Mesenchymal stem cell (in vitro differentiated cells and primary cell): ENCODE results near the gene DAPP1.

Experiments used
- DNase-seq: peaks from one replicate; pipeline ENCODE4 v3.0.0-alpha.2; 2013
- H2AFZ ChIP-seq: one replicate; pipeline ENCODE4 v1.6.1; 2013; ENCODE audit warnings: low read depth, mild to moderate bottlenecking, control low read depth, inconsistent platforms, low read length, moderate library complexity
- H2AK5ac ChIP-seq: 2 replicates; pipeline ENCODE4 v1.6.1; 2013; ENCODE audit warnings: low read length, moderate library complexity, mild to moderate bottlenecking, inconsistent platforms; ENCODE audit not compliant: severe bottlenecking
- H2BK120ac ChIP-seq: one replicate; pipeline ENCODE4 v1.6.1; 2013; ENCODE audit warnings: low read depth, mild to moderate bottlenecking, inconsistent platforms, low read length, moderate library complexity
- H2BK12ac ChIP-seq, 2 experiments: one replicate each; pipeline ENCODE4 v1.6.1; 2013; ENCODE audit warnings: inconsistent platforms in 2 of 2, low read length in 2 of 2, mild to moderate bottlenecking in 2 of 2, moderate library complexity in 2 of 2, control low read depth in 1 of 2
- H2BK15ac ChIP-seq: one replicate; pipeline ENCODE4 v1.6.1; 2013; ENCODE audit warnings: mild to moderate bottlenecking, low read depth, inconsistent platforms; ENCODE audit not compliant: poor library complexity, severe bottlenecking
- H2BK5ac ChIP-seq: 2 replicates; pipeline ENCODE4 v1.6.1; 2013; ENCODE audit warnings: low read depth, mild to moderate bottlenecking, low read length, control low read depth, inconsistent platforms; ENCODE audit not compliant: poor library complexity, severe bottlenecking
- H3K14ac ChIP-seq, 2 experiments: one replicate each; pipeline ENCODE4 v1.6.1; 2013; ENCODE audit warnings: inconsistent platforms in 2 of 2, low read length in 2 of 2, control low read depth in 1 of 2, mild to moderate bottlenecking in 1 of 2, moderate library complexity in 1 of 2
- H3K18ac ChIP-seq, 2 experiments: one replicate each; pipeline ENCODE4 v1.6.1; 2013; ENCODE audit warnings: inconsistent platforms in 2 of 2, low read length in 2 of 2, control low read depth in 1 of 2, low read depth in 1 of 2, mild to moderate bottlenecking in 1 of 2
- H3K23ac ChIP-seq, 2 experiments: one replicate each; pipeline ENCODE4 v1.6.1; 2013; ENCODE audit warnings: inconsistent platforms in 2 of 2, low read length in 2 of 2, mild to moderate bottlenecking in 2 of 2, moderate library complexity in 2 of 2, control low read depth in 1 of 2
- H3K27ac ChIP-seq: 2 replicates; pipeline ENCODE4 v1.5.1; 2013; ENCODE audit warnings: mild to moderate bottlenecking, moderate library complexity, low read length, control low read depth, inconsistent platforms; ENCODE audit not compliant: poor library complexity, severe bottlenecking
- H3K27me3 ChIP-seq, 2 experiments: 2 replicates each; pipeline versions ENCODE4 v1.6.1 to v1.7.0; 2013; ENCODE audit warnings: low read length in 2 of 2, mild to moderate bottlenecking in 2 of 2, moderate library complexity in 2 of 2, control low read depth in 1 of 2, inconsistent platforms in 1 of 2; ENCODE audit not compliant: control insufficient read depth in 1 of 2, insufficient read depth in 1 of 2
- H3K36me3 ChIP-seq, 2 experiments: 2 replicates each; pipeline versions ENCODE4 v1.6.1 to v1.7.0; 2013; ENCODE audit warnings: low read length in 2 of 2, control low read depth in 1 of 2, inconsistent platforms in 1 of 2, low read depth in 1 of 2, mild to moderate bottlenecking in 1 of 2; ENCODE audit not compliant: insufficient read depth in 2 of 2, control insufficient read depth in 1 of 2
- H3K4ac ChIP-seq, 2 experiments: one replicate each; pipeline ENCODE4 v1.6.1; 2013; ENCODE audit warnings: inconsistent platforms in 2 of 2, low read length in 2 of 2, mild to moderate bottlenecking in 2 of 2, moderate library complexity in 2 of 2, control low read depth in 1 of 2, low read depth in 1 of 2
- H3K4me1 ChIP-seq: 2 replicates; pipeline ENCODE4 v1.6.1; 2013; ENCODE audit warnings: low read depth, low read length, control low read depth; ENCODE audit not compliant: control insufficient read depth, insufficient read depth
- H3K4me2 ChIP-seq: 2 replicates; pipeline ENCODE4 v1.6.1; 2013; ENCODE audit warnings: low read length, mild to moderate bottlenecking, inconsistent platforms; ENCODE audit not compliant: poor library complexity, severe bottlenecking
- H3K4me3 ChIP-seq, 2 experiments: 2 replicates each; pipeline versions ENCODE4 v1.5.1 to v1.7.0; 2013; ENCODE audit warnings: low read length in 2 of 2, mild to moderate bottlenecking in 2 of 2, control low read depth in 1 of 2, low read depth in 1 of 2; ENCODE audit not compliant: insufficient read depth in 1 of 2
- H3K79me1 ChIP-seq: replicated peaks from 2 replicates; pipeline ENCODE4 v1.6.1; 2013; ENCODE audit warnings: mild to moderate bottlenecking, control low read depth, low read length, inconsistent platforms; ENCODE audit not compliant: poor library complexity, severe bottlenecking
- H3K9ac ChIP-seq: 2 replicates; pipeline ENCODE4 v1.7.0; 2013; ENCODE audit warnings: mild to moderate bottlenecking, low read length, moderate library complexity
- H3K9me3 ChIP-seq: 2 replicates; pipeline ENCODE4 v1.7.0; 2013; ENCODE audit warnings: mild to moderate bottlenecking, low read length; ENCODE audit not compliant: control insufficient read depth
- H4K8ac ChIP-seq: one replicate; pipeline ENCODE4 v1.6.1; 2013; ENCODE audit warnings: inconsistent platforms, mild to moderate bottlenecking, low read length, moderate library complexity
- H4K91ac ChIP-seq: one replicate; pipeline ENCODE4 v1.6.1; 2013; ENCODE audit warnings: mild to moderate bottlenecking, low read length, inconsistent platforms
- WGBS: methylation state at CpG from one replicate; pipeline ENCODE4 v1.1.7; 2013; ENCODE audit warnings: mixed read lengths; 5-methylcytosine and 5-hydroxymethylcytosine counted together

The DAPP1 gene

DNA sequence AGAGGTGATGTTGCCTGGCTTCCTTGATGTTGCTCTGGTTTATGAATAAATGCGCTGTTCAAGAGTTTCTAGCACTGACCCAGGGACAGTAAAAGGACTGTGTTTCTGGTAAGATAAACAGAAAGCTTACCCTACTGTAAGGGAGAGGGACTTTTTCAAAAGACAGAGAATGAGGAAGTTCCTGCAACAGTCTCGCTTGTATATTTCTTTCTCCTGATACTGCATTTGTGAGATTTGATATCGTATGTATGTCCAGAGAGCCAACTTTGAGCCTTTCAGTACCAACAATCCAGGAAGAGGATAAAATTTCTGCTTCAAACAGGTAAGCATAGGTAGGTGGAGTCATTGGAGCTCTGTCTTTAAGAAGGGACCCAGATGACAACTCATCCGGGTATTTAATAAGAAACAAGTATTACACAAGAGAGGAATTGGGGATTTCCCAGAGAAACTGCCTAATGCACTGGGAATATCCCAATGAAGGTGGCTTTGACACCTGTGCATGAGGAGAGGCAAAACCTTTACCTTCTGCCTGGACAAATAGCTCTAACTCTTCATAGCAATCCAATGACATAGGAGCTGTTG lies 773 bp downstream of the DAPP1 start:
- H3K27me3 ChIP-seq, result peaks cover 5 to 13% of the 10 kb centered on the region in 2 experiments
- no peak overlapping the region for H2BK120ac ChIP-seq
- H3K9ac ChIP-seq, result no peak overlapping the region
- no peaks in the 10 kb centered on the region for H3K79me1 ChIP-seq
- no peak overlapping the region for H3K23ac ChIP-seq
- no peak overlapping the region for H4K91ac ChIP-seq
- H3K4ac ChIP-seq, result no peak overlapping the region
- H3K18ac ChIP-seq, result no peak overlapping the region
- no peak overlapping the region for H3K4me2 ChIP-seq
- H3K4me3 ChIP-seq, result no peak overlapping the region
- no peak overlapping the region for H2BK12ac ChIP-seq
- no peaks in the 10 kb centered on the region for H3K9me3 ChIP-seq
- no peak overlapping the region for H2BK5ac ChIP-seq
- DNase-seq, result no peak
- 93% methylated on average over 4 of the region's 4 CpGs for WGBS
- H2AFZ ChIP-seq, result no peak overlapping the region
- H2AK5ac ChIP-seq, result no peak overlapping the region
- H4K8ac ChIP-seq, result no peak overlapping the region
- no peak overlapping the region for H2BK15ac ChIP-seq
- no peaks in the 10 kb centered on the region for H3K4me1 ChIP-seq
- no peak overlapping the region for H3K14ac ChIP-seq
- H3K36me3 ChIP-seq, result no peaks in the 10 kb centered on the region
- H3K27ac ChIP-seq, result no peak overlapping the region

DNA sequence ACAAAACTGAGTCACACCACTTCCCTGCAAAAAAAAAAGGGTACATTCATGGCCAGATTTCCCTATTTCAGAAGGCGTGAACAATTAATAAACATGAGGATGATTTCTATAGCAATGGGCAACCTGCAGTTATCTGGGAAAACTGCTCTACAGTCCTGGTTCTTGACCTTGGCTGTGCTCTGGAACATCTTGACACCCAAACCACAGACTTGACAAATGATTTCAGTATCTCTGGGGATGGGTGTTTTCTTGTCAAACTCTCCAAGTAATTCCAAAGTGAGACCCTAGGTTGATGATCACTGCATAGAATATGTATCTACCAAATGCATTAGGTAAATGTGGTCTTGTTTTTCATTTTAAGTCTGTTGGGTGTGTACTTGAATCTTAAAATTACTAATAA lies 2.0 kb downstream of the DAPP1 start:
- Histone ChIP-seq H4K8ac (no peak overlapping the region), H2BK120ac (no peak overlapping the region), H3K4me1 (no peaks in the 10 kb centered on the region), H3K79me1 (no peaks in the 10 kb centered on the region), H3K14ac (no peak overlapping the region), H2BK12ac (no peak overlapping the region), H2BK5ac (no peak overlapping the region), H3K27ac (no peak overlapping the region), H3K4ac (no peak overlapping the region), H3K4me2 (no peak overlapping the region), H3K9me3 (no peaks in the 10 kb centered on the region), H3K4me3 (no peak overlapping the region), H2AFZ (no peak overlapping the region), H2AK5ac (no peak overlapping the region), H3K27me3 (peaks cover 5 to 13% of the 10 kb centered on the region in 2 experiments), H3K36me3 (no peaks in the 10 kb centered on the region), H4K91ac (no peak overlapping the region), H2BK15ac (no peak overlapping the region), H3K23ac (no peak overlapping the region), H3K9ac (no peak overlapping the region), H3K18ac (no peak overlapping the region)
- 90% methylated on average over 1 of the region's 1 CpG for WGBS
- no peak for DNase-seq

DNA sequence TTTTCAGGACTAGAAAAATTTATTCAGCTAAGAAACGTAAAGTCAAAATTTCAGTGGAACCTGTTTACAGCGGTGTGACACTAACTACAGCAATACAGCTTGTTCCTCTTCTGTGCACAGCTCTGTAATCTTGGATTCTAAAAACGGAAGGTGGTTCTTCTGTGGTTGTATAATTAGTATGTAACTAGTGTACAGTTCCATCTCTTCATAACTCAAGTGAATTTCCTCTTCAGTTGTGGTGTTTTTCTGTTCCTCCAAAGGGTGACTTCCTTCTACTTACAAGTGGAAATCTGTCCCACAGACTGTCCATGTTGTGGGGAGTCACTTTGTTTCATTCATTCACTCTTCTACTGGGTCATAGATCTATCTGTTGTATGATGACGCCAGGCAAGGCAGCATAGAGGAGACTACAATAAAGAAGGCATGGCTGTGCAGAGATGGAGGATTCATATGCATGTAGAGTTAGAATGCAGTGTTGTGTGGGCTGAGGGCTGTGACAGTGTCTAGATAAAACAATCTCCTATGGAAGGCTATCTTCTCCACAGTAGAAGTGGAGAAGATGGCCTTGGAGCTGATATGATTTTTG lies 5.4 kb downstream of the DAPP1 start:
- H3K18ac ChIP-seq, result no peak overlapping the region
- H3K14ac ChIP-seq, result no peak overlapping the region
- no peaks in the 10 kb centered on the region for H3K36me3 ChIP-seq
- no peak overlapping the region for H3K9ac ChIP-seq
- 89% methylated on average over 3 of the region's 4 CpGs for WGBS
- no peak overlapping the region for H3K27ac ChIP-seq
- no peak overlapping the region for H2BK5ac ChIP-seq
- H3K4me2 ChIP-seq, result no peak overlapping the region
- H4K91ac ChIP-seq, result no peak overlapping the region
- H3K79me1 ChIP-seq, result no peaks in the 10 kb centered on the region
- no peak overlapping the region for H3K4ac ChIP-seq
- H2BK120ac ChIP-seq, result no peak overlapping the region
- no peak overlapping the region for H2AK5ac ChIP-seq
- no peak for DNase-seq
- no peak overlapping the region for H4K8ac ChIP-seq
- H3K27me3 ChIP-seq, result peaks cover 0 to 13% of the 10 kb centered on the region in 2 experiments
- H3K4me3 ChIP-seq, result no peak overlapping the region
- H3K4me1 ChIP-seq, result no peaks in the 10 kb centered on the region
- H2AFZ ChIP-seq, result no peak overlapping the region
- H3K9me3 ChIP-seq, result no peaks in the 10 kb centered on the region
- no peak overlapping the region for H2BK15ac ChIP-seq
- no peak overlapping the region for H2BK12ac ChIP-seq
- H3K23ac ChIP-seq, result no peak overlapping the region

DNA sequence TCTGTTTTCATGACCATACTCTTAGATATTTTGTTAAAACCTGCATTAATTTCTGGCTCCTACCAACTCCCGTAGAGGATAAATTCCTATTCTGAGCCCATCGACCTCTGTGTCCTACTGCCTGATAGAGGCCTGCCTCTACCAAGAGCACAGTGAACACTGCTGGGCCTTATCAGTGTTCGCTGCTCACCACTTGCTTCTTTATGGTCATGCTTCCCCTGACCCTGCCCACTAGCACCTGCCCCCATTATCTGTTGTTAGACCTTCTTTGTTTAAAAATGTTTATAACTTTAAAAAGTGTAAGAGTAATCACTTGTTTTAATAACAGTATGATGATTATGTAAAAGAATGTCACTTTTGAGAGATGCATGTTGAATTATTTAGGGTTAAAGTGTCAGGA lies 6.1 kb downstream of the DAPP1 start:
- 67% methylated on average over 3 of the region's 3 CpGs for WGBS
- H3K36me3 ChIP-seq, result no peaks in the 10 kb centered on the region
- no peak overlapping the region for H2BK120ac ChIP-seq

More for the DNA sequence above, 6.1 kb downstream of the DAPP1 start:
- DNase-seq, result no peak
- no peak overlapping the region for H2BK15ac ChIP-seq
- H3K9ac ChIP-seq, result no peak overlapping the region
- H3K27me3 ChIP-seq, result peaks cover 0 to 7% of the 10 kb centered on the region in 2 experiments
- no peak overlapping the region for H4K91ac ChIP-seq
- H3K4me3 ChIP-seq, result no peak overlapping the region
- H3K27ac ChIP-seq, result no peak overlapping the region
- H3K14ac ChIP-seq, result no peak overlapping the region
- no peak overlapping the region for H3K23ac ChIP-seq
- no peaks in the 10 kb centered on the region for H3K79me1 ChIP-seq
- H3K4me2 ChIP-seq, result no peak overlapping the region
- H2AFZ ChIP-seq, result no peak overlapping the region
- H2BK12ac ChIP-seq, result no peak overlapping the region
- H3K18ac ChIP-seq, result no peak overlapping the region
- no peak overlapping the region for H4K8ac ChIP-seq
- H2BK5ac ChIP-seq, result no peak overlapping the region
- no peak overlapping the region for H2AK5ac ChIP-seq
- H3K9me3 ChIP-seq, result no peaks in the 10 kb centered on the region
- no peak overlapping the region for H3K4ac ChIP-seq
- no peaks in the 10 kb centered on the region for H3K4me1 ChIP-seq
